OCI-LY1 (cell line): ENCODE results near the gene TMPRSS3.

Experiments used
- H2AFZ ChIP-seq: fragments of 200-600 bp; sonication (generic), shearing (Covaris generic); 2 replicates; pipeline ENCODE4 v1.6.0; 2014; ENCODE audit warnings: antibody characterized with exemption, mild to moderate bottlenecking, low read length
- H3F3A ChIP-seq: fragments of 200-600 bp; sonication (generic), shearing (Covaris generic); 2 replicates; pipeline ENCODE4 v1.6.0; 2014; ENCODE audit warnings: mild to moderate bottlenecking, antibody characterized with exemption, low read length, moderate library complexity; ENCODE audit not compliant: insufficient read depth
- H3K27ac ChIP-seq: fragments of 200-600 bp; sonication (generic); 2 replicates; pipeline ENCODE4 v1.5.1; 2014; ENCODE audit warnings: low read length, mixed run types, mild to moderate bottlenecking, low read depth; ENCODE audit not compliant: poor library complexity, severe bottlenecking
- H3K27me3 ChIP-seq: fragments of 200-600 bp; sonication (generic); 2 replicates; pipeline ENCODE4 v1.6.0; 2014; ENCODE audit warnings: antibody characterized with exemption, mild to moderate bottlenecking, low read length, moderate library complexity; ENCODE audit not compliant: insufficient read depth
- H3K36me3 ChIP-seq: fragments of 200-600 bp; sonication (generic); 2 replicates; pipeline ENCODE4 v1.6.1; 2014; ENCODE audit warnings: mild to moderate bottlenecking, antibody characterized with exemption, low read length, moderate library complexity, mixed read lengths; ENCODE audit not compliant: insufficient read depth
- H3K4me1 ChIP-seq: fragments of 200-600 bp; sonication (generic); 2 replicates; pipeline ENCODE4 v1.5.1; 2014; ENCODE audit warnings: mild to moderate bottlenecking, low read length, moderate library complexity; ENCODE audit not compliant: insufficient read depth, severe bottlenecking
- H3K4me2 ChIP-seq: fragments of 200-600 bp; sonication (generic), shearing (Covaris generic); 2 replicates; pipeline ENCODE4 v1.6.1; 2014; ENCODE audit warnings: low read length
- H3K4me3 ChIP-seq: fragments of 200-600 bp; sonication (generic); 2 replicates; pipeline ENCODE4 v1.5.1; 2014; ENCODE audit warnings: low read length, low read depth, mild to moderate bottlenecking, mixed read lengths; ENCODE audit not compliant: poor library complexity, severe bottlenecking
- H3K79me2 ChIP-seq: fragments of 200-600 bp; shearing (Covaris generic); 2 replicates; pipeline ENCODE4 v1.6.1; 2016; ENCODE audit warnings: mixed run types, low read length, mixed read lengths; ENCODE audit not compliant: insufficient read depth
- H3K9ac ChIP-seq: fragments of 200-600 bp; sonication (generic), shearing (Covaris generic); 2 replicates; pipeline ENCODE4 v1.6.1; 2014; ENCODE audit warnings: mild to moderate bottlenecking, low read length, mixed read lengths
- H3K9me2 ChIP-seq: fragments of 200-600 bp; sonication (generic), shearing (Covaris generic); 2 replicates; pipeline ENCODE4 v1.6.1; 2014; ENCODE audit warnings: low read depth, mild to moderate bottlenecking, low read length, mixed read lengths
- H3K9me3 ChIP-seq: fragments of 200-600 bp; shearing (Covaris generic); 2 replicates; pipeline ENCODE4 v1.6.1; 2014; ENCODE audit warnings: low read length, mixed read lengths
- H4K20me1 ChIP-seq: fragments of 200-600 bp; sonication (generic), shearing (Covaris generic); 2 replicates; pipeline ENCODE4 v1.6.0; 2016; ENCODE audit warnings: mild to moderate bottlenecking, low read length; ENCODE audit not compliant: insufficient read depth
- EZH2 ChIP-seq: fragments of 200-600 bp; sonication (generic), shearing (Covaris generic); IDR thresholded peaks from 2 replicates; pipeline ENCODE4 v1.8.0; 2017; ENCODE audit warnings: borderline replicate concordance, mixed run types, mild to moderate bottlenecking, antibody characterized with exemption, low read length, moderate library complexity, mixed read lengths
- TF ChIP-seq, protein P1 (sequence below): fragments of 200-600 bp; sonication (generic), shearing (Covaris generic); IDR thresholded peaks from 2 replicates; pipeline ENCODE4 v1.5.1; 2017; ENCODE audit warnings: mild to moderate bottlenecking, antibody characterized with exemption, low read length, moderate library complexity, mixed read lengths

TMPRSS3 gene

GRCh38 chr21:42440187-42440792, 44.4 kb upstream of the TMPRSS3 start:
- H3K4me3 ChIP-seq = no peak overlapping the region
- no peaks in the 10 kb centered on the region for H3F3A ChIP-seq
- no peaks in the 10 kb centered on the region for H4K20me1 ChIP-seq
- no peak overlapping the region for H3K4me2 ChIP-seq
- H3K9me2 ChIP-seq = no peaks in the 10 kb centered on the region
- TF ChIP-seq, protein P1, sequence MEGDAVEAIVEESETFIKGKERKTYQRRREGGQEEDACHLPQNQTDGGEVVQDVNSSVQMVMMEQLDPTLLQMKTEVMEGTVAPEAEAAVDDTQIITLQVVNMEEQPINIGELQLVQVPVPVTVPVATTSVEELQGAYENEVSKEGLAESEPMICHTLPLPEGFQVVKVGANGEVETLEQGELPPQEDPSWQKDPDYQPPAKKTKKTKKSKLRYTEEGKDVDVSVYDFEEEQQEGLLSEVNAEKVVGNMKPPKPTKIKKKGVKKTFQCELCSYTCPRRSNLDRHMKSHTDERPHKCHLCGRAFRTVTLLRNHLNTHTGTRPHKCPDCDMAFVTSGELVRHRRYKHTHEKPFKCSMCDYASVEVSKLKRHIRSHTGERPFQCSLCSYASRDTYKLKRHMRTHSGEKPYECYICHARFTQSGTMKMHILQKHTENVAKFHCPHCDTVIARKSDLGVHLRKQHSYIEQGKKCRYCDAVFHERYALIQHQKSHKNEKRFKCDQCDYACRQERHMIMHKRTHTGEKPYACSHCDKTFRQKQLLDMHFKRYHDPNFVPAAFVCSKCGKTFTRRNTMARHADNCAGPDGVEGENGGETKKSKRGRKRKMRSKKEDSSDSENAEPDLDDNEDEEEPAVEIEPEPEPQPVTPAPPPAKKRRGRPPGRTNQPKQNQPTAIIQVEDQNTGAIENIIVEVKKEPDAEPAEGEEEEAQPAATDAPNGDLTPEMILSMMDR = no peak
- no peak for TF ChIP-seq EZH2
- H3K9me3 ChIP-seq = no peaks in the 10 kb centered on the region; the same call in 1 of the 2 replicates
- H3K27ac ChIP-seq = no peak overlapping the region
- no peaks in the 10 kb centered on the region for H3K79me2 ChIP-seq
- no peak overlapping the region for H2AFZ ChIP-seq
- H3K4me1 ChIP-seq = no peaks in the 10 kb centered on the region
- H3K9ac ChIP-seq = no peak overlapping the region
- peaks cover 11% of the 10 kb centered on the region; the same call in 1 of the 2 replicates for H3K27me3 ChIP-seq
- no peaks in the 10 kb centered on the region for H3K36me3 ChIP-seq

GRCh38 chr21:42439284-42440186, 43.7 kb upstream of the TMPRSS3 start:
- Histone ChIP-seq H3K9me3 (no peaks in the 10 kb centered on the region; the same call in 1 of the 2 replicates), H3F3A (no peaks in the 10 kb centered on the region), H3K79me2 (no peaks in the 10 kb centered on the region), H3K27me3 (peaks cover 14% of the 10 kb centered on the region; the same call in 1 of the 2 replicates), H3K4me1 (no peaks in the 10 kb centered on the region), H3K4me2 (no peak overlapping the region), H2AFZ (no peak overlapping the region), H4K20me1 (no peaks in the 10 kb centered on the region), H3K4me3 (no peak overlapping the region), H3K9ac (no peak overlapping the region), H3K36me3 (no peaks in the 10 kb centered on the region), H3K9me2 (no peaks in the 10 kb centered on the region), H3K27ac (no peak overlapping the region)
- TF ChIP-seq EZH2 = no peak

DNA sequence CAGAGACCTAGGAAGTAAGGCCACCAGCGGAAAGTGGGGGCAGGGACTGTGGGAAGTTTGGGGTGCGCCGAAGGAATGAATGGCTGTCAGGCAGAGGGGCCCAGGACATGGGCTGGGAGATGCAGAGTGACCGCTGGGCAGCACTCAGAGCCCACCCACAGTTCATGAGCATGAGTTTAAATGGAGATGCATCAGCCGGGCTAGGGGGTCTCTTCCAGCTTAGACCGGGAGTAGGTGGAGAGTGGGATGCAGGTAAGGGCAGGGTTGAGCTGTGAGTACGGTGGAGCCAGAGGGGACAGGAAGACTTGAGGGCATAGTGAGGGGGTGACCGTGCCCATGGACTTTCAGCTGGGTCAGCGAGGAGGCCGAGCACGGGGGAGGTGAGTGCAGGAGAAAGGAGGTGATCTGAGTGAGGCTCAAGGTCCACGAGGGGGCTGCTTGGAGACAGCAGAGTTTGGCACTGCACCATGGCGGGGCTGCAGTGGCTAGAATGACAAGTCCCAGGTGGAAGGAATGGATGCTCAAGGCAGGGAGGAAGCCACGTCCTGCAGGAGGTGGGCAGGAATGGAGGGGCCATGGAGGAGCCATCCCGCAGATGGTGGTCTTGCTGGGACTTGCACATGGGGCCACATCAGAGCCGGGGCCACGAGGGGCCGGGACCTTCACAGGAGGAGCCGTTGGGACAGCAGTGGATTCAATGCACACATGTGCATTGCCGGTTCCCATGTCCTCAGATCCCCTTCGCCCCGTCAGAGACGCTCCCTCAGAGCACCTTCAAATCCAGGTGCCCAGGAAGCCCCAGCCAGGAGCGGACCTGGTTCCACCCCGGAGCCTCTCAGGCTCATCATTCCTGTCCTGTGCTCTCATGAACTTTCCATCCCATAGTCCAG, 42.7 kb upstream of the TMPRSS3 start:
- H3K9me2 ChIP-seq = no peaks in the 10 kb centered on the region
- H3K9me3 ChIP-seq = no peaks in the 10 kb centered on the region; the same call in 1 of the 2 replicates
- TF ChIP-seq EZH2 = no peak
- TF ChIP-seq, protein P1 = no peak
- H4K20me1 ChIP-seq = no peaks in the 10 kb centered on the region
- no peaks in the 10 kb centered on the region for H3F3A ChIP-seq
- no peak overlapping the region for H3K4me2 ChIP-seq
- H3K36me3 ChIP-seq = no peaks in the 10 kb centered on the region
- no peak overlapping the region for H3K4me3 ChIP-seq
- no peak overlapping the region for H3K9ac ChIP-seq
- H3K4me1 ChIP-seq = no peaks in the 10 kb centered on the region
- H3K27me3 ChIP-seq = peaks cover 14% of the 10 kb centered on the region; the same call in 1 of the 2 replicates
- no peak overlapping the region for H2AFZ ChIP-seq
- no peak overlapping the region for H3K27ac ChIP-seq
- no peaks in the 10 kb centered on the region for H3K79me2 ChIP-seq
